Pulmonary artery endothelial cell (primary cell): ENCODE measurements around the gene MLLT6. TPM values are rescaled to one million over a fixed set of nuclear protein-coding genes. Genes with fewer than 3 reads are reported as not detected.
"Not testable (repeated sequence)": the region's sequence is repeated elsewhere in the genome, so short reads cannot be mapped to it uniquely, and the experiment has no call there.

Source experiments
- DNase-seq: peaks from one replicate; pipeline ENCODE4 v3.0.0-alpha.2; 2011; ENCODE audit warnings: low read depth, low spot score
- total RNA-seq: library from RNA; depleted of rRNA; stranded (reverse); fragments of >200 nt; gene quantifications from 2 replicates; pipeline ENCODE4 v1.2.3, GENCODE V29; 2014

The MLLT6 gene
- total RNA-seq, 1 donor from 2014 or later, result 26.8 TPM

- DNase-seq, result no peak
These were observed 20.0 kb downstream of the MLLT6 start for GRCh38 chr17:38725066-38725465.

- not testable (repeated sequence) for DNase-seq
These were observed 21.1 kb downstream of the MLLT6 start for GRCh38 chr17:38726145-38726544.

- no peak for DNase-seq
These were observed 22.7 kb downstream of the MLLT6 start for GRCh38 chr17:38727736-38728135.

- no peak for DNase-seq
These were observed 23.3 kb downstream of the MLLT6 start for GRCh38 chr17:38728290-38728831.

- no peak for DNase-seq
These were observed 24.4 kb downstream of the MLLT6 start for GRCh38 chr17:38729368-38729885.

GRCh38 chr17:38729886-38730525 is 24.9 kb downstream of the MLLT6 start, which contains the start of gene CISD3:
CISD3 (plus strand) TSS chr17:38730341; CDS start chr17:38730359, 18 bp downstream.
- peak; percentile 30 for DNase-seq

- DNase-seq, result no peak
These were observed 25.7 kb downstream of the MLLT6 start for GRCh38 chr17:38730526-38731379.

GRCh38 chr17:38731526-38732294 is 26.6 kb downstream of the MLLT6 start:
- no peak for DNase-seq

GRCh38 chr17:38732376-38733281 is 27.6 kb downstream of the MLLT6 start:
- DNase-seq, result no peak

GRCh38 chr17:38733282-38733981 is 28.4 kb downstream of the MLLT6 start:
- no peak for DNase-seq

GRCh38 chr17:38733982-38734973 is 29.2 kb downstream of the MLLT6 start:
- no peak for DNase-seq

GRCh38 chr17:38735161-38735997 is 30.3 kb downstream of the MLLT6 start:
- DNase-seq, result no peak

- DNase-seq, result no peak
These were observed 33.1 kb downstream of the MLLT6 start for GRCh38 chr17:38738007-38738662.

GRCh38 chr17:38738686-38739085 is 33.6 kb downstream of the MLLT6 start:
- DNase-seq, result no peak

- DNase-seq, result no peak
These were observed 34.2 kb downstream of the MLLT6 start for GRCh38 chr17:38739305-38739704.

GRCh38 chr17:38740044-38740443 is 35.0 kb downstream of the MLLT6 start:
- DNase-seq, result no peak

GRCh38 chr17:38740806-38741205 is 35.7 kb downstream of the MLLT6 start:
- no peak for DNase-seq
